Astrocyte (in vitro differentiated cells and primary cell): ENCODE measurements around the gene GRM7. TPM values are rescaled to one million over a fixed set of nuclear protein-coding genes. Genes with fewer than 3 reads are reported as not detected.

Experiments used
- DNase-seq: peaks from one replicate; pipeline ENCODE4 v3.0.0-alpha.2; 2010; ENCODE audit warnings: low read depth
- FAIRE-seq: peaks from 2 replicates; lab custom pipeline; 2011; peaks lifted over from hg19 to GRCh38; lab: Jason Lieb, UNC
- H2AFZ ChIP-seq: 2 replicates; pipeline ENCODE4 v1.6.0; 2012; ENCODE audit warnings: low read depth, low read length, inconsistent platforms
- H3K27ac ChIP-seq: 2 replicates; pipeline ENCODE4 v1.5.1; 2011; ENCODE audit warnings: low read depth, low read length, inconsistent platforms
- H3K27me3 ChIP-seq: 2 replicates; pipeline ENCODE4 v1.6.0; 2011; ENCODE audit warnings: low read length, inconsistent platforms; ENCODE audit not compliant: insufficient read depth
- H3K36me3 ChIP-seq: 2 replicates; pipeline ENCODE4 v1.5.1; 2011; ENCODE audit warnings: low read length, inconsistent platforms; ENCODE audit not compliant: insufficient read depth
- H3K4me1 ChIP-seq: 2 replicates; pipeline ENCODE4 v1.5.1; 2011; ENCODE audit warnings: low read length, inconsistent platforms; ENCODE audit not compliant: insufficient read depth
- H3K4me2 ChIP-seq: 2 replicates; pipeline ENCODE4 v1.6.0; 2012; ENCODE audit warnings: low read length, inconsistent platforms
- H3K4me3 ChIP-seq: 2 replicates; pipeline ENCODE4 v1.5.1; 2011; ENCODE audit warnings: low read depth, mild to moderate bottlenecking, low read length, inconsistent platforms; ENCODE audit not compliant: insufficient read depth
- H3K79me2 ChIP-seq: 2 replicates; pipeline ENCODE4 v1.6.0; 2012; ENCODE audit warnings: mild to moderate bottlenecking, low read length, inconsistent platforms; ENCODE audit not compliant: insufficient read depth
- H3K9ac ChIP-seq: 2 replicates; pipeline ENCODE4 v1.6.0; 2012; ENCODE audit warnings: mild to moderate bottlenecking, low read length, inconsistent platforms
- H3K9me3 ChIP-seq: 2 replicates; pipeline ENCODE4 v1.5.1; 2012; ENCODE audit warnings: low read depth, mild to moderate bottlenecking, low read length, inconsistent platforms; ENCODE audit not compliant: insufficient read depth
- H4K20me1 ChIP-seq: 2 replicates; pipeline ENCODE4 v1.6.0; 2012; ENCODE audit warnings: low read length, inconsistent platforms; ENCODE audit not compliant: insufficient read depth
- H3K27ac Mint-ChIP-seq: one replicate; pipeline ENCODE4 v1.8.0; 2021; ENCODE audit warnings: mild to moderate bottlenecking, mixed read lengths; ENCODE audit not compliant: unreplicated experiment
- H3K27me3 Mint-ChIP-seq: one replicate; pipeline ENCODE4 v1.8.0; 2021; ENCODE audit warnings: low read depth, mixed read lengths; ENCODE audit not compliant: unreplicated experiment
- H3K36me3 Mint-ChIP-seq: one replicate; pipeline ENCODE4 v1.8.0; 2021; ENCODE audit warnings: low read depth, mixed read lengths; ENCODE audit not compliant: unreplicated experiment
- H3K4me1 Mint-ChIP-seq: one replicate; pipeline ENCODE4 v1.8.0; 2021; ENCODE audit warnings: low read depth, mixed read lengths; ENCODE audit not compliant: unreplicated experiment
- H3K4me3 Mint-ChIP-seq: one replicate; pipeline ENCODE4 v1.8.0; 2021; ENCODE audit warnings: mild to moderate bottlenecking, moderate library complexity, mixed read lengths; ENCODE audit not compliant: unreplicated experiment
- H3K9me3 Mint-ChIP-seq: one replicate; pipeline ENCODE4 v1.8.0; 2021; ENCODE audit warnings: mild to moderate bottlenecking, mixed read lengths; ENCODE audit not compliant: unreplicated experiment
- CTCF ChIP-seq: IDR thresholded peaks from 2 replicates; pipeline ENCODE4 v1.5.1; 2011; ENCODE audit warnings: low read depth, mild to moderate bottlenecking, inconsistent platforms, low read length, moderate library complexity; ENCODE audit not compliant: insufficient read depth
- EZH2 ChIP-seq: IDR thresholded peaks from 2 replicates; pipeline ENCODE4 v1.6.1; 2012; ENCODE audit warnings: mild to moderate bottlenecking, low read length, inconsistent platforms; ENCODE audit not compliant: insufficient read depth
- total RNA-seq: library from RNA; stranded (reverse); gene quantifications from 2 replicates; pipeline ENCODE4 v1.2.1, GENCODE V29; 2021

GRM7 gene
- total RNA-seq, 1 donor from 2014 or later = not detected

DNA sequence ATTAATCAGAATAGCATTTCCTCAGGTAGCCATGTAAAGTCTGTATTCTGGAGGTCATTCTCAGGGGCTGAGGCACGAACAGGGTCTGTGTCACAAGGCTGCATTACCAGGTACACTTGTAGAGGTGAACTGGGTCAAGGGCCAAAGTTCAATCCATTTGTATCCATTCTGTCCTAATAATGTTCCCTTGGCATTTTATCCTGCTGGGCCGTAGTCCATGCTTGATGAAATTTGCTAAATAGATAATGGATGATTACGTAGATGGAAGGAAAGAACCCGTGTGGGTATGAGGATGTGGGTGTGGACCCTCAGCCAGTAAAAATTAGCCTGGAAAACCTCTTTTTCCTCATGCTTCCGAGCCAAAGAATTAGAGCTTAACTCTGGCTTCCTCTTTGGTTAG is 785.9 kb downstream of the GRM7 start:
- H3K4me1 Mint-ChIP-seq = peaks cover 2% of the 10 kb centered on the region
- no peak overlapping the region for H3K4me3 Mint-ChIP-seq
- H3K9ac ChIP-seq = no peak overlapping the region
- no peaks in the 10 kb centered on the region for H3K27me3 ChIP-seq
- no peak for TF ChIP-seq CTCF
- TF ChIP-seq EZH2 = no peak
- DNase-seq = no peak
- no peak overlapping the region for H3K4me2 ChIP-seq
- no peaks in the 10 kb centered on the region for H3K36me3 Mint-ChIP-seq
- H3K9me3 ChIP-seq = no peaks in the 10 kb centered on the region
- no peaks in the 10 kb centered on the region for H3K4me1 ChIP-seq
- H3K36me3 ChIP-seq = no peaks in the 10 kb centered on the region
- H3K27ac ChIP-seq = no peak overlapping the region
- no peaks in the 10 kb centered on the region for H4K20me1 ChIP-seq
- H3K9me3 Mint-ChIP-seq = peaks cover 3% of the 10 kb centered on the region
- H3K27me3 Mint-ChIP-seq = peaks cover 8% of the 10 kb centered on the region
- H3K4me3 ChIP-seq = no peak overlapping the region
- FAIRE-seq = no peak
- no peaks in the 10 kb centered on the region for H3K79me2 ChIP-seq
- H2AFZ ChIP-seq = no peak overlapping the region
- H3K27ac Mint-ChIP-seq = no peak overlapping the region

GRCh38 chr3:7650466-7650865 is 789.6 kb downstream of the GRM7 start:
- peaks cover 2% of the 10 kb centered on the region for H3K4me1 Mint-ChIP-seq
- no peak overlapping the region for H3K4me2 ChIP-seq
- DNase-seq (no peak), FAIRE-seq (no peak)
- H3K79me2 ChIP-seq = no peaks in the 10 kb centered on the region
- no peak overlapping the region for H3K27ac Mint-ChIP-seq
- H3K9me3 Mint-ChIP-seq = peaks cover 5% of the 10 kb centered on the region
- no peak overlapping the region for H3K9ac ChIP-seq
- H3K27me3 ChIP-seq = no peaks in the 10 kb centered on the region
- H3K36me3 ChIP-seq = no peaks in the 10 kb centered on the region
- H3K27me3 Mint-ChIP-seq = peaks cover 8% of the 10 kb centered on the region
- H2AFZ ChIP-seq = no peak overlapping the region
- no peak overlapping the region for H3K4me3 Mint-ChIP-seq
- no peaks in the 10 kb centered on the region for H4K20me1 ChIP-seq
- H3K9me3 ChIP-seq = no peaks in the 10 kb centered on the region
- TF ChIP-seq CTCF = no peak
- no peak for TF ChIP-seq EZH2
- no peak overlapping the region for H3K27ac ChIP-seq
- H3K4me1 ChIP-seq = no peaks in the 10 kb centered on the region
- no peaks in the 10 kb centered on the region for H3K36me3 Mint-ChIP-seq
- H3K4me3 ChIP-seq = no peak overlapping the region

DNA sequence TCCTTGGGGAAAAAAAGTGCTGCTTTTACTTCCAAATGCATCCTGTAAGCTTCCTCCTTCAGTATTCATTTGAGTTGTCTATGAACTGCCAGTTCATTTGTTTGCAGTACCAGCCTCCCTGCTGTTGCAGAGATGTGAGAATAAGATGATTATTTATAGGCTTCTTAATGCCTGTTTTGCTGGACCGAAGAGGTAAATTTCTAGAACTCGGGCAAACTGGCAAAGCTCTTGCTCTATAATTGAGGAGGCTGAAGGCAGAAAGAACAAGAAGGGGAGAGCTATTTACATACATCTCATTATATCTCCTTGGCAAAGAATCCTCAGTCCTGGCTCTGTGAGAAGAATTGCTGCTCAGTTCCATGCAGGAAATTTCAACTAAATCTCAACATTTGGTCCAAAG is 790.4 kb downstream of the GRM7 start:
- FAIRE-seq = no peak
- Histone ChIP-seq H3K4me3 (no peak overlapping the region), H3K36me3 (no peaks in the 10 kb centered on the region), H3K27me3 (no peaks in the 10 kb centered on the region), H3K9me3 (no peaks in the 10 kb centered on the region), H3K4me1 (no peaks in the 10 kb centered on the region), H3K79me2 (no peaks in the 10 kb centered on the region), H3K4me2 (no peak overlapping the region), H2AFZ (no peak overlapping the region), H3K9ac (no peak overlapping the region), H3K27ac (no peak overlapping the region), H4K20me1 (no peaks in the 10 kb centered on the region)
- no peaks in the 10 kb centered on the region for H3K36me3 Mint-ChIP-seq
- no peak overlapping the region for H3K4me3 Mint-ChIP-seq
- H3K27me3 Mint-ChIP-seq = peaks cover 8% of the 10 kb centered on the region
- DNase-seq = no peak
- H3K9me3 Mint-ChIP-seq = peaks cover 5% of the 10 kb centered on the region
- peaks cover 2% of the 10 kb centered on the region for H3K4me1 Mint-ChIP-seq
- no peak overlapping the region for H3K27ac Mint-ChIP-seq
- TF ChIP-seq CTCF (no peak), EZH2 (no peak)
